Testis (tissue), 3 donors: Measurements from ENCODE around the gene TRIOBP. TPM values are rescaled to one million over a fixed set of nuclear protein-coding genes. Genes with fewer than 3 reads are reported as not detected.

Experiments used
- DNase-seq: peaks from one replicate; pipeline ENCODE4 v3.0.0-alpha.2; 2019
- H3K27ac ChIP-seq, 2 donors: fragments of 200-600 bp; sonication (generic); one replicate each; pipeline ENCODE4 v1.5.1; 2019
- H3K27me3 ChIP-seq: fragments of 200-600 bp; sonication (generic); one replicate; pipeline ENCODE4 v1.5.1; 2019
- H3K36me3 ChIP-seq: fragments of 200-600 bp; sonication (generic); one replicate; pipeline ENCODE4 v1.5.1; 2017; ENCODE audit warnings: low read depth; ENCODE audit errors: missing control alignments
- H3K4me1 ChIP-seq: fragments of 200-600 bp; sonication (generic); one replicate; pipeline ENCODE4 v1.5.1; 2019
- H3K4me3 ChIP-seq, 2 donors: fragments of 200-600 bp; sonication (generic); one replicate each; pipeline ENCODE4 v1.5.1; 2017 to 2019
- H3K9me3 ChIP-seq: fragments of 200-600 bp; sonication (generic); one replicate; pipeline ENCODE4 v1.5.1; 2017
- CTCF ChIP-seq, 3 experiments: fragments of 450-650 bp in 2 of 3; fragments of 200-600 bp in 1 of 3; sonication (generic) in 1 of 3; IDR thresholded peaks; one replicate each; pipeline ENCODE4 v1.5.1; 2016 to 2019; ENCODE audit warnings: antibody characterized with exemption in 3 of 3, mild to moderate bottlenecking in 2 of 3, moderate library complexity in 1 of 3
- POLR2A ChIP-seq: fragments of 450-650 bp; IDR thresholded peaks from one replicate; pipeline ENCODE4 v1.6.1; 2017; ENCODE audit warnings: antibody characterized with exemption, mild to moderate bottlenecking, moderate library complexity
- WGBS, 2 donors: methylation state at CpG; one replicate each; pipeline ENCODE4 v1.1.5; 2018; 5-methylcytosine and 5-hydroxymethylcytosine counted together
- intact Hi-C: fragments of 100-400 bp; cut with DNase I; formaldehyde crosslinking; loops from one replicate; pipeline ENCODE4 v1.15.1; 2023; ENCODE audit warnings: low total_unique reads
- polyA plus RNA-seq: library from polyadenylated mRNA; stranded (reverse); fragments of 350-450 nt; fragmentation: Illumina TruSeq; extraction: RNeasy Lipid Tissue Mini Kit (QIAGEN cat#74804); gene quantifications from one replicate; pipeline ENCODE4 v1.2.3, GENCODE V29; 2014; ENCODE audit warnings: low read depth, low replicate concordance; ENCODE audit not compliant: insufficient read depth
- total RNA-seq, 2 donors: library from RNA; depleted of rRNA; stranded (reverse); fragments of >200 nt; gene quantifications; one replicate each; pipeline ENCODE4 v1.2.3, GENCODE V29; 2016

TRIOBP gene
- total and polyA plus RNA-seq, 3 donors from 2014 or later = 52.9 to 80.2 (median 74.0) TPM

- WGBS, 2 donors = 89 to 90% methylated on average over 8 of the region's 8 CpGs
Observed at GRCh38 chr22:37765953-37766576, 69.2 kb downstream of the TRIOBP start.

GRCh38 chr22:37768273-37768672 is 71.4 kb downstream of the TRIOBP start:
- H3K27ac ChIP-seq = no peak overlapping the region
- H3K27me3 ChIP-seq = no peaks in the 10 kb centered on the region
- H3K36me3 ChIP-seq = no peaks in the 10 kb centered on the region
- intact Hi-C loops = no loop called here
- 91 to 95% methylated on average over 3 of the region's 3 CpGs for WGBS, 2 donors
- H3K4me3 ChIP-seq = no peak overlapping the region
- TF ChIP-seq POLR2A = no peak
- TF ChIP-seq CTCF (IDR thresholded peaks at IDR 0.05) = peak in 2 of 3 experiments; percentile 23 to 32
- no peaks in the 10 kb centered on the region for H3K4me1 ChIP-seq
- H3K9me3 ChIP-seq = no peaks in the 10 kb centered on the region
- no peak for DNase-seq

More at GRCh38 chr22:37765953-37766576, 69.2 kb downstream of the TRIOBP start:
- no peak overlapping the region for H3K27ac ChIP-seq
- TF ChIP-seq POLR2A = no peak
- no peak for TF ChIP-seq CTCF (IDR thresholded peaks at IDR 0.05)
- no peaks in the 10 kb centered on the region for H3K9me3 ChIP-seq
- no peak overlapping the region for H3K4me3 ChIP-seq
- intact Hi-C loops = no loop called here
- H3K36me3 ChIP-seq = no peaks in the 10 kb centered on the region
- no peaks in the 10 kb centered on the region for H3K27me3 ChIP-seq
- H3K4me1 ChIP-seq = no peaks in the 10 kb centered on the region
- no peak for DNase-seq

- no peaks in the 10 kb centered on the region for H3K4me1 ChIP-seq
- H3K36me3 ChIP-seq = no peaks in the 10 kb centered on the region
- intact Hi-C loops = no loop called here
- H3K27ac ChIP-seq = no peak overlapping the region
- WGBS, 2 donors = 95 to 98% methylated on average over 21 to 24 of the region's 24 CpGs
- H3K4me3 ChIP-seq = no peak overlapping the region
- no peaks in the 10 kb centered on the region for H3K9me3 ChIP-seq
- H3K27me3 ChIP-seq = no peaks in the 10 kb centered on the region
- no peak for TF ChIP-seq POLR2A
- TF ChIP-seq CTCF (IDR thresholded peaks at IDR 0.05) = no peak
- no peak for DNase-seq
Observed at GRCh38 chr22:37769056-37769455, 72.2 kb downstream of the TRIOBP start.

- Histone ChIP-seq H3K9me3 (no peaks in the 10 kb centered on the region), H3K27ac (no peak overlapping the region), H3K4me3 (no peak overlapping the region), H3K36me3 (no peaks in the 10 kb centered on the region), H3K4me1 (no peaks in the 10 kb centered on the region), H3K27me3 (no peaks in the 10 kb centered on the region)
- intact Hi-C loops = no loop called here
- no peak for TF ChIP-seq POLR2A
- no peak for TF ChIP-seq CTCF (IDR thresholded peaks at IDR 0.05)
- no peak for DNase-seq
- WGBS, 2 donors = 63 to 66% methylated on average over 4 of the region's 4 CpGs
Observed at GRCh38 chr22:37771081-37771480, 74.2 kb downstream of the TRIOBP start.
